ENCODE results near the gene CRPPA. TPM values are rescaled to one million over a fixed set of nuclear protein-coding genes. Genes with fewer than 3 reads are reported as not detected.

The CRPPA gene
- polyA plus RNA-seq, 3 donors, result 0.09 to 0.47 (median 0.36) TPM

DNA sequence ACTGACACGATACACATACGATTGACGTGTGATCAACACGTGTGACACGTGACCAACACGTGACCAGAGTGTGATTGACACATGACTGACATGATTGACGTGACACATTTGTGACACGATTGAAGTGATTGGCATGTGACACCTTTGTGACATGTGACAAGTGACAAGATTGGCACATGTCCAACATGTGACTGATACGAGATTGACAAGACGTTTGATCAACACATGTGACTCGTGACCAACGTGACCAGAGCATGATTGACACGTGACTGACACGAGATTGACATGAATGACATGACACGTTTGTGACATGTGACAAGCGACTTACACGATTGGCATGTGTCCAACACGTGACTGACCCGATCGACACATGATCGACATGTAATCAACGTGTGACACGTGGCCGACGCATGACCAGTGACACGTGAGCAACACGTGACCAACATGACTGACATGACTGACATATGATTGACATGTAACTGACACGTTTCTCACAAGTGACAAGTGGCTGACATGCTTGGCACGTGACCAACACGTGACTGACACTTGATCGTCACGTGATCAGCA is 22.0 kb downstream of the CRPPA start:
- Mint-ChIP-seq H3K36me3 (peaks cover 2 to 11% of the 10 kb centered on the region in 2 donors), H3K4me3 (no peak overlapping the region), H3K9me3 (peaks cover 35 to 71% (median 53%) of the 10 kb centered on the region in 7 donors), H3K27ac (peak overlapping the region in 1 of 7 donors; percentile 7), H3K4me1 (peaks cover under 1% of the 10 kb centered on the region), H3K27me3 (ENCODE audit: low read depth in 3 of 3) (peaks cover 27 to 34% (median 29%) of the 10 kb centered on the region in 3 donors)
- Histone ChIP-seq H3K9ac (ENCODE audit: insufficient read depth, low read length, poor library complexity, severe bottlenecking) (no peak overlapping the region), H3K9me3 (replicated peaks in 1 of 2; ENCODE audit: control insufficient read depth in 1 of 2, insufficient read depth in 1 of 2, low read length in 2 of 2) (peaks cover 47 to 79% of the 10 kb centered on the region in 2 donors), H3K4me2 (replicated peaks; ENCODE audit: extremely low read depth, low read length, poor library complexity, severe bottlenecking) (no peak overlapping the region), H3K27ac (ENCODE audit: low read depth in 1 of 2, low read length in 2 of 2) (no peak overlapping the region), H3K36me3 (replicated peaks in 1 of 2; ENCODE audit: control insufficient read depth in 1 of 2, insufficient read depth in 2 of 2, low read length in 2 of 2) (no peaks in the 10 kb centered on the region), H3K4me1 (ENCODE audit: control insufficient read depth in 1 of 2, insufficient read depth in 2 of 2, low read length in 2 of 2) (peaks cover 0 to 1% of the 10 kb centered on the region in 2 donors), H4K20me1 (ENCODE audit: insufficient read depth, low read length) (no peaks in the 10 kb centered on the region), H3K4me3 (replicated peaks in 1 of 3; ENCODE audit: low read depth in 2 of 3, low read length in 3 of 3) (no peak overlapping the region), H3K79me2 (ENCODE audit: insufficient read depth, low read length) (no peaks in the 10 kb centered on the region), H3K27me3 (ENCODE audit: control insufficient read depth in 2 of 2, insufficient read depth in 2 of 2, low read length in 2 of 2) (peaks cover 34 to 38% of the 10 kb centered on the region in 2 donors), H2AFZ (ENCODE audit: insufficient read depth, low read depth, low read length, poor library complexity, severe bottlenecking) (no peak overlapping the region)
- 95% methylated on average over 32 of the region's 32 CpGs for WGBS (ENCODE audit: insufficient coverage)
- DNase-seq, result no peak
- TF ChIP-seq, protein P1, sequence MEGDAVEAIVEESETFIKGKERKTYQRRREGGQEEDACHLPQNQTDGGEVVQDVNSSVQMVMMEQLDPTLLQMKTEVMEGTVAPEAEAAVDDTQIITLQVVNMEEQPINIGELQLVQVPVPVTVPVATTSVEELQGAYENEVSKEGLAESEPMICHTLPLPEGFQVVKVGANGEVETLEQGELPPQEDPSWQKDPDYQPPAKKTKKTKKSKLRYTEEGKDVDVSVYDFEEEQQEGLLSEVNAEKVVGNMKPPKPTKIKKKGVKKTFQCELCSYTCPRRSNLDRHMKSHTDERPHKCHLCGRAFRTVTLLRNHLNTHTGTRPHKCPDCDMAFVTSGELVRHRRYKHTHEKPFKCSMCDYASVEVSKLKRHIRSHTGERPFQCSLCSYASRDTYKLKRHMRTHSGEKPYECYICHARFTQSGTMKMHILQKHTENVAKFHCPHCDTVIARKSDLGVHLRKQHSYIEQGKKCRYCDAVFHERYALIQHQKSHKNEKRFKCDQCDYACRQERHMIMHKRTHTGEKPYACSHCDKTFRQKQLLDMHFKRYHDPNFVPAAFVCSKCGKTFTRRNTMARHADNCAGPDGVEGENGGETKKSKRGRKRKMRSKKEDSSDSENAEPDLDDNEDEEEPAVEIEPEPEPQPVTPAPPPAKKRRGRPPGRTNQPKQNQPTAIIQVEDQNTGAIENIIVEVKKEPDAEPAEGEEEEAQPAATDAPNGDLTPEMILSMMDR (IDR thresholded peaks at IDR 0.05), result no peak
- intact Hi-C loops (cut with micrococcal nuclease), result no loop called here

DNA sequence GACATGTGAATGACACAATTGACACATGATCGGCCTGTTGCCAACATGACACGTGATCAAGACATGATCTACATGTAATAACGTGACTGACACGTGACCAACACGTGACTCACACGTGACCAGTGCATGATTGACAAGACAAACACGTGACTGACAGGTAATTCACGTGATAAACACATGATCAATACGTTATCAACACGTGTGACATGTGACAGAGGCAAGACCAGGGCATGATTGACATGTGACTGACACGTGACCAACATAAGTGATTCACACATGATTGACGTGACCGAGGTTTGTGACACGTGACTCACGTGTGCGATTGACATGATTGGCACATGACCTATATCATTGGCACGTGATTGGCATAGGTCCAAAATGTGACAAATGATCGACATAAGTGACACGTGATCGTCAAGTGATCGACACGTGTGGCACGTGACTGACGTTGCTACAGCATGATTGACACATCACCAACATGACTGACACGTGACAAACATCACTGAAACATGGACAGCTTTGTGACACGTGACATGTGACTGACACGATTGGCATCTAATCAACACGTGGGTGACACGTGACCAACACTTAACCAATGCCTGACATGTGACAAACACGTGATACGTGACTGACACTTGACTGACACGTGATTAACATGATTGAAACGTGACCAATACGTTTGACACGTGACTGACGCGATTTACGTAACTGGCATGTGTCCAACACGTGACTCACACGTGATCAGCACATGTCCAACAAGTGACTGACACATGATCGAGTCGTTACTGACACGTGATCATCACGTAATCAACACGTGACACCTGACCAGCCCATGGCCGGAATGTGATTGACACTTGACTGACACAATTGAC is 23.0 kb downstream of the CRPPA start:
- peaks cover 47 to 75% of the 10 kb centered on the region in 2 donors for H3K9me3 ChIP-seq (replicated peaks in 1 of 2; ENCODE audit: control insufficient read depth in 1 of 2, insufficient read depth in 1 of 2, low read length in 2 of 2)
- no peak overlapping the region for H3K27ac ChIP-seq (ENCODE audit: low read depth in 1 of 2, low read length in 2 of 2)
- no peaks in the 10 kb centered on the region for H3K4me1 ChIP-seq (ENCODE audit: control insufficient read depth in 1 of 2, insufficient read depth in 2 of 2, low read length in 2 of 2)
- Mint-ChIP-seq H3K36me3 (peaks cover 2 to 11% of the 10 kb centered on the region in 2 donors), H3K27me3 (ENCODE audit: low read depth in 3 of 3) (peaks cover 26 to 28% (median 27%) of the 10 kb centered on the region in 3 donors), H3K27ac (no peak overlapping the region), H3K9me3 (peaks cover 35 to 73% (median 51%) of the 10 kb centered on the region in 7 donors), H3K4me3 (no peak overlapping the region), H3K4me1 (no peaks in the 10 kb centered on the region)
- H3K27me3 ChIP-seq (ENCODE audit: control insufficient read depth in 2 of 2, insufficient read depth in 2 of 2, low read length in 2 of 2), result peaks cover 28 to 29% of the 10 kb centered on the region in 2 donors
- no peak overlapping the region for H3K4me3 ChIP-seq (replicated peaks in 1 of 3; ENCODE audit: low read depth in 2 of 3, low read length in 3 of 3)
- no peaks in the 10 kb centered on the region for H4K20me1 ChIP-seq (ENCODE audit: insufficient read depth, low read length)
- H3K9ac ChIP-seq (ENCODE audit: insufficient read depth, low read length, poor library complexity, severe bottlenecking), result no peak overlapping the region
- no peaks in the 10 kb centered on the region for H3K79me2 ChIP-seq (ENCODE audit: insufficient read depth, low read length)
- no peaks in the 10 kb centered on the region for H3K36me3 ChIP-seq (replicated peaks in 1 of 2; ENCODE audit: control insufficient read depth in 1 of 2, insufficient read depth in 2 of 2, low read length in 2 of 2)
- WGBS (ENCODE audit: insufficient coverage), result 96% methylated on average over 46 of the region's 46 CpGs
- TF ChIP-seq, protein P1 (IDR thresholded peaks at IDR 0.05), result no peak
- intact Hi-C loops (cut with micrococcal nuclease), result no loop called here
- no peak overlapping the region for H3K4me2 ChIP-seq (replicated peaks; ENCODE audit: extremely low read depth, low read length, poor library complexity, severe bottlenecking)
- H2AFZ ChIP-seq (ENCODE audit: insufficient read depth, low read depth, low read length, poor library complexity, severe bottlenecking), result no peak overlapping the region
- no peak for DNase-seq
